ENCODE data around the gene CHORDC1.
"Not testable (repeated sequence)": the region's sequence is repeated elsewhere in the genome, so short reads cannot be mapped to it uniquely, and the experiment has no call there.

Gene CHORDC1

GRCh38 chr11:90213322-90213721 lies 9.5 kb downstream of the CHORDC1 start:
- DNase-seq, result no peak

GRCh38 chr11:90208857-90209256 lies 14.0 kb downstream of the CHORDC1 start:
- no peak for DNase-seq

GRCh38 chr11:90207992-90208391 lies 14.9 kb downstream of the CHORDC1 start:
- DNase-seq, result not testable (repeated sequence)

- no peak for DNase-seq
Observed at GRCh38 chr11:90204832-90205646, 17.8 kb downstream of the CHORDC1 start.

- DNase-seq, result no peak
Observed at GRCh38 chr11:90204407-90204806, 18.4 kb downstream of the CHORDC1 start.

- no peak for DNase-seq
Observed at GRCh38 chr11:90202342-90202741, 20.5 kb downstream of the CHORDC1 start.

- no peak for DNase-seq
Observed at GRCh38 chr11:90197377-90197776, 25.5 kb downstream of the CHORDC1 start.

GRCh38 chr11:90192869-90193582 lies 29.8 kb downstream of the CHORDC1 start:
- DNase-seq, result no peak

GRCh38 chr11:90189011-90189410 lies 33.8 kb downstream of the CHORDC1 start:
- DNase-seq, result no peak

GRCh38 chr11:90187839-90188238 lies 35.0 kb downstream of the CHORDC1 start:
- no peak for DNase-seq

GRCh38 chr11:90179923-90180322 lies 42.9 kb downstream of the CHORDC1 start:
- no peak for DNase-seq

GRCh38 chr11:90178751-90179150 lies 44.1 kb downstream of the CHORDC1 start:
- no peak for DNase-seq

GRCh38 chr11:90176069-90176468 lies 46.8 kb downstream of the CHORDC1 start:
- DNase-seq, result no peak

- no peak for DNase-seq
Observed at GRCh38 chr11:90171359-90171758, 51.5 kb downstream of the CHORDC1 start.

- DNase-seq, result no peak
Observed at GRCh38 chr11:90168571-90168970, 54.3 kb downstream of the CHORDC1 start.

GRCh38 chr11:90167704-90168103 lies 55.1 kb downstream of the CHORDC1 start:
- DNase-seq, result not testable (repeated sequence)

GRCh38 chr11:90166982-90167573 lies 55.8 kb downstream of the CHORDC1 start:
- DNase-seq, result not testable (repeated sequence)
